H7 (cell line): ENCODE data around the gene CD300H. TPM values are rescaled to one million over a fixed set of nuclear protein-coding genes. Genes with fewer than 3 reads are reported as not detected.
"Not testable (repeated sequence)": the region's sequence is repeated elsewhere in the genome, so short reads cannot be mapped to it uniquely, and the experiment has no call there.

Experiments used
- DNase-seq: peaks from one replicate; pipeline ENCODE4 v3.0.0; 2012
- H3K27me3 ChIP-seq: 2 replicates; pipeline ENCODE4 v1.6.0; 2011; ENCODE audit warnings: mild to moderate bottlenecking, low read length; ENCODE audit not compliant: control insufficient read depth, insufficient read depth
- H3K36me3 ChIP-seq: replicated peaks from 2 replicates; pipeline ENCODE4 v1.5.1; 2011; ENCODE audit warnings: low read length; ENCODE audit not compliant: control insufficient read depth, insufficient read depth
- H3K4me3 ChIP-seq: 2 replicates; pipeline ENCODE4 v1.5.1; 2011; ENCODE audit warnings: low read depth, mild to moderate bottlenecking, control low read depth, low read length, moderate library complexity; ENCODE audit not compliant: insufficient read depth
- total RNA-seq: library from RNA; depleted of rRNA; stranded (reverse); fragments of >200 nt; shearing (Covaris generic); gene quantifications from 2 replicates; pipeline ENCODE4 v1.2.3, GENCODE V29; 2014; rRNA removed

Gene CD300H
- total RNA-seq, 1 experiment from 2014 or later: not detected

DNA sequence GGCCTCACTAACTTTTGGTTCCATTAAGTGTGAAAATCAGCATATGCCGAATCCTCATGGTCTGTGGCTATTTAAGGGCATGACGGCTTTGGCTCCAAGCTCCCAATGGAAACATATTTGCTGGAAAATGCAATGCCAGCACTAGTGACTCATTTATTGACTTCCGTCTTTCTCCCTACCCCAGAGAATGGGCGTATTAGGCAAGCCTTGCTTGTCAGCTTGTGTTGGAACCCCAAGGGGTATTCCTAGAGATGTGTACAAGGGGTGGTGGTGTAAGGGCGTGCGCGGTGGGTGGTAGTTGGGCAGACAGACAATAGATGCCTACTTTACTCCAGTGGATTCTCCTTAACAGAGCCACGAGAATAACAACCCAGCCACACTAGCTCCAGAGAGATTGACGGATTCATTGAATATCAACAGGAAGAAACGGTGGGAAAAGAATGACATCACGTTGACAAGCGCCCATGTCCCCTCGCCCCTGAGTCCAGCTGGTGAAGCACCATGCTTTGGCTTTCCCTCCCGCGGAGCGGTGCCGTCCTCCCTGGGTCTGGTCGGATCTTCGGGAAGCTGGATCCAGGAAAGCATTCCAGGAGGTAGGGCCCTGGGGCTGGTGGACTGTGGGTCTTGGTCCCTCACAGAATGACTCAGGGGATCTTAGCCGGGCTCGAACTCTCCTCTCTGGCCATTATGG, 46.4 kb downstream of the CD300H start:
- no peak for DNase-seq
- no peak overlapping the region for H3K4me3 ChIP-seq
- no peaks in the 10 kb centered on the region for H3K27me3 ChIP-seq
- H3K36me3 ChIP-seq: no peaks in the 10 kb centered on the region

DNA sequence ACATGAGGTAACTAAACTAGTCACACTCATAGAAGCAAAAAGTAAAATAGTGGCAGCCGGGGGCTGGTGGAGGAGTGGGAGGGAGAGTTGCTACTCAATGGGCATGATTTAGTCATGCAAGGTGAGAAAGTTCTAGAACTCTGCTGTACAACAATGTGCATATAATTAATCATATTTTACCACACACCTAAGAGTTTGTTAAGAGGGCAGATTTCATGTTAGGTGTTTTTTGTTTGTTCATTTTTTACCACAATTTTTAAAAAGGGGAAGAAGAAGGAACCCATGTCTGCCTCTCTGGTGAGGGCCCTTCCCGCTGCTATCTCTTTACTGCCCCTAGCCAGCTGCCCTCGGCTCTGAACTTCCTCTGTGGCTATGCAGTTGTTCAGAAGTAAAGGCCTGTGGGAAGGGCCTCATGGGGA, 47.3 kb downstream of the CD300H start:
- DNase-seq: no peak

DNA sequence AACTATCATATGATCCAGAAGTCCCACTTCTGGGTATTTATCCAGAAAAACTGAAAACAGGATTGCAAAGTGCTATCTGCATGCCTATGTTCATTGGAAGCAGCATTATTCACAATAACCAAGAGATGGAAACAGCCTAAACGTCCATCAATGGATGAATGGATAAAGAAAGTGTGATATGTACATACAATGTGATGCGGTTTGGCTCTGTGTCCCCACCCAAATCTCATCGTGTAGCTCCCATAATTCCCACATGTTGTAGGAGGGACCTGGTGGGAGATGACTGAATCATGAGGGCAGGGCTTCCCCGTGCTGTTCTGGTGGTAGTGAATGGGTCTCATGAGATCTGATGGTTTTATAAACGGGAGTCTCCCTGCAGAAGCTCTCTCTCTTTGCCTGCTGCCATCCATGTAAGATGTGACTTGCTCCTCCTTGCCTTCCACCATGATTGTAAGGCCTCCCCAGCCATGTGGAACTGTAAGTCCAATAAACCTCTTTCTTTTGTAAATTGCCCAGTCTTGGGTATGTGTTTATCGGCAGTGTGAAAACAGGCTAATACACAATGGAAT, 48.8 kb downstream of the CD300H start:
- H3K27me3 ChIP-seq, H3K36me3 ChIP-seq, H3K4me3 ChIP-seq, DNase-seq: not testable (repeated sequence)

More for the DNA sequence above, 47.3 kb downstream of the CD300H start:
- Histone ChIP-seq H3K4me3 (no peak overlapping the region), H3K36me3 (no peaks in the 10 kb centered on the region), H3K27me3 (no peaks in the 10 kb centered on the region)

DNA sequence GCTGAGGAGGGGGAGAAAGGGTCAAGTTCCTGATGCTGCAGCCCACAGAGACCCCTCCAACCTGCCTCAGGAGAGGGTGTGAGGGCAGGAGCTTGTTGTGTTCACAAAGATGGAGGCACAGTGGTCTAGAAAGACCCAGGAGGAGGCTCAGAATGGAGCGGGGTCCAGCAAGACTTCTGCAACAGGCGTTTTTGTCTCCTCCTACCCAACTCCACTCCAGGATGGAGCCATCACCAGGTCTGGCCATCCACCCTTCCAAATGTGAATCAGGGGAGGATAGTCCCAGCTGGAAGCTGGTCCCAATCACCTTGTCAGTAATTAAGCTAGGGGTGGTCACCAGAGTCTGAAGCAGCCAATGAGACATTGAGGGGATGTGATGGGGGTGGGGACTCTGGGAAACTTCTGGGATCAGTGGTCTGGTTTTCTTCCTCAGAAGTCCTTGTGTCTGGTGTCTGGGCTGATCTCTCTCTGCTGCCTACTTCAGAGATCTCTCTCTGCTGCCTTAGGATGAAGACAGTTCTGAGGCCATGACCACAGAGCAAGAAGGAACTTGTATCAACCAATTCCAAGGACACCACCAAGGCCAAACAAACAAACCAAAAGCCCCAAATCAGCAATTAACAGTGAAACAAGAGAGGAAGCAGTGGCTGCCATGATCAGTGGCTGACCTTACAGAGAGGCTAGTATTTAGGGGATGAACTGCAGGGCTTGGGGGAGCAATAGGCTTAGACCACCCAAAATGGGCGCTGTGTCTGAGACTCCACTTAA, 50.6 kb downstream of the CD300H start:
- no peak for DNase-seq
- Histone ChIP-seq H3K27me3 (no peaks in the 10 kb centered on the region), H3K36me3 (no peaks in the 10 kb centered on the region), H3K4me3 (no peak overlapping the region)

DNA sequence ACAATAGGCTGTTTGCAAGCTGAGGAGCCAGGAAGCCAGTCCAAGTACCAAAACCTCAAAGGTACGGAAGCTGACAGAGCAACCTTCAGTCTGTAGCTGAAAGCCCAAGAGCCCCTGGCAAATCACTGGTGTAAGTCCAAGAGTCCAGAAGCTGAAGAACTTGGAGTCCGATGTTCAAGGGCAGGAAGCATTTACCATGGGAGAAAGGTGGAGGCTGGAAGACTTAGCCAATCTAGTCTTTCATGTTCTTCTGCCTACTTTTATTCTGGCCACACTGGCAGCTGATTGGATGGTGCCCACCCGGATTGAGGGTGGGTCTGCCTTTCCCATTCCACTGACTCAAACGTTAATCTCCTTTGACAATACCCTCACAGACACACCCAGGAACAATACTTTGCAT, 51.4 kb downstream of the CD300H start:
- no peaks in the 10 kb centered on the region for H3K27me3 ChIP-seq
- H3K4me3 ChIP-seq: no peak overlapping the region
- DNase-seq: no peak
- no peaks in the 10 kb centered on the region for H3K36me3 ChIP-seq

DNA sequence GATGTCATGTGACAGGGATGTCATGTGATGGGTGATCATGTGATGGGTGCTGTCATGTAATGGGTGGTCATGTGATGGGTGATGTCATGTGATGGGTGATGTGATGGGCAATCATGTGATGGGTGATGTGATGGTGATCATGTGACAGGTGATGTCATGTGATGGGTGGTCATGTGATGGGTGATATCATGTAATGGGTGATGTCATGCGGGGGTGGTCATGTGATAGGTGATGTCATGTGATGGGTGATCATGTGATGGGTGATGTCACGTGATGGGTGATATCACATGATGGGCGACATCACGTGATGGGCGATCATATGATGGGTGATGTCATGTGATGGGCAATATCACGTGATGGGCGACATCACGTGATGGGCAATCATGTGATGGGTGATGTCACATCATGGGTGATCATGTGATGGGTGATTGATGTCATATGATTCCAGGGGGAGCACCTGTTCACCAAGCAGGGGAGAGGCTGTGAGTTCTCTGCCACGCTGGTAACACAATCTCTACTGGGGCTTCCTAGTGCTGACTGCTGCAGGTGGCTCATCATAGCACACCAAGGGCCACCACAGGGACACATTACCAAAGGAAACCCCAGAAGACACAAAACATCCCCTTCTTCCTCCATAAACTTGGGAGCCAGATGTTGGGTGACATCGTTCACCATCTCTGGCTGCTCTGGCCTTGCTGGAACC, 52.5 kb downstream of the CD300H start:
- Histone ChIP-seq H3K4me3 (no peak overlapping the region), H3K36me3 (no peaks in the 10 kb centered on the region), H3K27me3 (no peaks in the 10 kb centered on the region)
- DNase-seq: no peak

DNA sequence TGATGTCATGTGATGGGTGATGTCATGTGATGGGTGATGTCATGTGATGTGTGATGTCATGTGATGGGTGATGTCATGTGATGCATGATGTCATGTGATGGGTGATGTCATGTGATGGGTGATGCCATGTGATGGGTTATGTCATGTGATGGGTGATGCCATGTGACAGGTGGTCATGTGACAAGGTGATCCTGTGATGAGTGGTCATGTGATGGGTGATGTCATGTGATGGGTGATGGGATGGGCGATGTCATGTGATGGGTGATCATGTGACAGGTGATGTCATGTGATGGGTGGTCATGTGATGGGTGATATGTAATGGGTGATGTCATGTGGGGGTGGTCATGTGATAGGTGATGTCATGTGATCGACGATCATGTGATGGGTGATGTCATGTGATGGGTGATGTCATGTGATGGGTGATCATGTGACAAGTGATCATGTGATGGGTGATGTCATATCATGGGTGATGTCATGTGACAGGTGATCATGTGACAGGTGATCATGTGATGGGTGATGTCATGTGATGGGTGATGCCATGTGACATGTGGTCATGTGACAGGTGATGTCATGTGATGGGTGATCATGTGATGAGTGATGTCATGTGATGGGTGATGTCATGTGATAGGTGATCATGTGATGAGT, 53.2 kb downstream of the CD300H start:
- no peak overlapping the region for H3K4me3 ChIP-seq
- DNase-seq: no peak
- no peaks in the 10 kb centered on the region for H3K36me3 ChIP-seq

DNA sequence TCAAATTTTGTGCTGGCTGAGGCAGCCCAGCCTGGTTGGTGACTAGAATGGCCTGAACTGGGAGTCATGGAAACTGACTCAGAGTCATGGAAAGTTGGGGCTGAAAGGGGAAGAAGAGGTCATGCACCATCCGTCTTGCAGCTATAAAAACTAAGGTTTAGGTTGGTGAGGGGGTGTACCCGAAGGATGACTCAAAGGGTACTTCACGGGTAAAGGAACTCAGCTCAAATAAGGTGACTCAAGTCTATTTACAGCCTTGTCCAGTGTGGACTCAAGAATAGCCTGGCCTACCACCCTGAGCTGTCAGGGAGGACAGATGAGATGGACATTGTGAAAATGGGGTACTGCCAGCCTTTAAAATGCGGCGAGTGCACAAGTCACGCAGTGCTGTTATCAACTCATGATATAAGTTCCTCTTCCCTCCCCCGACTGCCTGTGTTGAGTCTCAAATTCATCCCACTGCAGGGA, 54.7 kb downstream of the CD300H start:
- DNase-seq: no peak

More for the DNA sequence above, 53.2 kb downstream of the CD300H start:
- no peaks in the 10 kb centered on the region for H3K27me3 ChIP-seq

DNA sequence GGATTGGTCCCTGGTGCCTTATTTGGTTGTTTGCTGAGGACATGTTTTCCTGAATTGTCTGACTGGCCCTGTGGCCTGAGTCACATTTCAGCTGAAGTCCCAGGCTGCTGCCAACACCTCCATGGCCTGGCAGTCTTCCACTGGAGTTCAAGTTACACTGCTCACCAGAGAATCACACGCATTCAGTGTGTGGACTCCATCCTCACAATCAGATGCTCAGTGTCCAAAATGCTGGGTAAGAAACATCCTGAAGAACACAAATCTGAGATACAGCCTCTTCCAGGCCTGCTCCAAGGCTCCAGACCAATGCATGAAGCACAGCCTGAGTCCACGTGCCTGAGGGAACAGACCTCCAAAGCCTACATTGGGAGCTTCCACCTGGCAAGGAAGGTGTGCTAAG, 55.3 kb downstream of the CD300H start:
- Histone ChIP-seq H3K4me3 (no peak overlapping the region), H3K27me3 (no peaks in the 10 kb centered on the region), H3K36me3 (no peaks in the 10 kb centered on the region)
- DNase-seq: no peak

More for the DNA sequence above, 54.7 kb downstream of the CD300H start:
- Histone ChIP-seq H3K27me3 (no peaks in the 10 kb centered on the region), H3K4me3 (no peak overlapping the region), H3K36me3 (no peaks in the 10 kb centered on the region)

Other genes with a start within 250 kb of the CD300H start
- gene KIF19, start 241.3 kb downstream of the CD300H start, total RNA-seq: 0.52 and 1.1 TPM in 2 replicates
- gene BTBD17, start 205.6 kb downstream of the CD300H start, total RNA-seq: 1.3 and 1.4 TPM in 2 replicates
- gene GPR142, start 200.0 kb downstream of the CD300H start, total RNA-seq: not detected in 2 replicates
- gene GPRC5C, start 135.4 kb downstream of the CD300H start, total RNA-seq: 35.3 and 48.8 TPM in 2 replicates
- 0.07 and 0.48 TPM in 2 replicates for gene CD300A, start 100.9 kb downstream of the CD300H start, total RNA-seq
- not detected in 2 replicates for gene CD300LB, start 36.0 kb downstream of the CD300H start, total RNA-seq
- gene CD300C, start 21.4 kb downstream of the CD300H start, total RNA-seq: not detected in 2 replicates
- not detected in 2 replicates for gene CD300LD, start 24.8 kb upstream of the CD300H start, total RNA-seq
- gene CD300E, start 56.2 kb upstream of the CD300H start, total RNA-seq: 0.03 TPM in 1 of 2 replicates, not detected in the other
- not detected in 2 replicates for gene CD300LF, start 145.4 kb upstream of the CD300H start, total RNA-seq
- 2.5 and 3.5 TPM in 2 replicates for gene RAB37, start 169.7 kb upstream of the CD300H start, total RNA-seq
- 63.1 and 79.1 TPM in 2 replicates for gene NHERF1, start 181.1 kb upstream of the CD300H start, total RNA-seq
- 47.9 and 73.3 TPM in 2 replicates for gene NAT9, start 208.8 kb upstream of the CD300H start, total RNA-seq